Smooth muscle cell of the brain vasculature (primary cell): ENCODE results near the gene SLC39A7.
"Not testable (repeated sequence)": the region's sequence is repeated elsewhere in the genome, so short reads cannot be mapped to it uniquely, and the experiment has no call there.

Source experiments
- DNase-seq: peaks from one replicate; pipeline ENCODE4 v3.0.0-alpha.2; 2012; ENCODE audit warnings: low read depth, low spot score

Gene SLC39A7

DNA sequence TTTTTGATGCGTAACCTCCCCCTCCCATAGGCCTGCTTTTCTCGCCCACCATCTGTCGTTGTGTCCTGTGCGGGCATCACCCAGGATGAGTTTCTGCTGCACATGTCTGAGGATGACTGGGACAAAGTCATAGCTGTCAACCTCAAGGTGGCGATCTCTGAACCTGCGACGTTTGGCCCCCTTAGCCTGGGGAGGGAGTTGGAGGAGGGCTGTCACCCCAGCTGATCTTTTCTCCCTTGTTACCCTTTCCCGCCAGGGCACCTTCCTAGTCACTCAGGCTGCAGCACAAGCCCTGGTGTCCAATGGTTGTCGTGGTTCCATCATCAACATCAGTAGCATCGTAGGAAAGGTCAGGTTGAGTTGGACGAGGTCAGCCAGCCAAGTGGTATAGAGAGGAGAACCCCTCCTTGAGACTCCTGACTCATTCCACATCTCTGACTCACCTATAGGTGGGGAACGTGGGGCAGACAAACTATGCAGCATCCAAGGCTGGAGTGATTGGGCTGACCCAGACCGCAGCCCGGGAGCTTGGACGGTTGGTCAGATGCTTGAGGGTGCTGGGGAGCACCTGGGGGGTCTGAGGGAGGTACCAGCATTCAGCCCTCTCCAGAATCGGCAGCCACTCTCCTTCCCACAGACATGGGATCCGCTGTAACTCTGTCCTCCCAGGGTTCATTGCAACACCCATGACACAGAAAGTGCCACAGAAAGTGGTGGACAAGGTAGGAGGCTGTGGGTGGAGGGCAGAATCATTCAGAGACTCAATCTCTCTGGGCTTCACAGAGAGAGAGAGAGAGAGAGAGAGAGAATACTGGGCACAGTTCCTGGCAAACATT is 4.7 kb downstream of the SLC39A7 start:
- no peak for DNase-seq

DNA sequence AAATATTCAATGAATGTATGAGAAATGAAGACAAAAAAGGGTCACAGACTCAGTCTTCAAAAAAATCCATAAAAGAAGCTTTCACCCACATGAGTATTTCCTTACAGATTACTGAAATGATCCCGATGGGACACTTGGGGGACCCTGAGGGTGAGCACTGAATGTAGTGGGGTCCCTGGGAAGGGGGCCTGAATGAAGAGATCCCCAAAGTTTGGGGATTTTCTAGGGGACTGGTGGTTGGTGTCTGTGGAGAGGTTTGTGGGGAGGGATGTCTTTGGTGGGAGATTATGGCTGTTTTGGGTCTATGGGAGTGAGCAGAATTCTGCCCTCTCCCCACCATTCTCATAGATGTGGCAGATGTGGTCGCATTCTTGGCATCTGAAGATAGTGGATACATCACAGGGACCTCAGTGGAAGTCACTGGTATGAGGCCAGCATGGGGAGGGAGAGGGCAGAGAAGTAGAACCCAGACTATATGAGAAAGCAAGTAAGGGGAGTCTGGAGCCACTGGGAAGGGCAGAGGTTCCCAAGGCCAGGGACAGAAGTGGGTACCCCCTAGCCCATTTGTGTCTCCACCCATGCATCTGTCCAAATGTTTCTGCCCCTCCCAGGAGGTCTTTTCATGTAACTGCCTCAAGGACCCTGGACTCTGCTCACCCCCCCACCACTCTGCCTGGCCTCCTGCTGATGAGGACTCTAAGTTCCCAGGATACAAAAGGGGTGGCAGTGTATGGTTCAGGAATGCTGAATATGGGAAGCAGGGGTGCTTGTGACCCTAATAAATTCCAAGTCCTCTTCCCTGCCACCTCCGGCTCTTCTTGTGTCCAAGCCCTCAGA is 5.6 kb downstream of the SLC39A7 start:
- no peak for DNase-seq

- DNase-seq: no peak
Measured at GRCh38 chr6:33206864-33207551, 6.3 kb downstream of the SLC39A7 start.

GRCh38 chr6:33207552-33208090 is 7.0 kb downstream of the SLC39A7 start:
- no peak for DNase-seq

DNA sequence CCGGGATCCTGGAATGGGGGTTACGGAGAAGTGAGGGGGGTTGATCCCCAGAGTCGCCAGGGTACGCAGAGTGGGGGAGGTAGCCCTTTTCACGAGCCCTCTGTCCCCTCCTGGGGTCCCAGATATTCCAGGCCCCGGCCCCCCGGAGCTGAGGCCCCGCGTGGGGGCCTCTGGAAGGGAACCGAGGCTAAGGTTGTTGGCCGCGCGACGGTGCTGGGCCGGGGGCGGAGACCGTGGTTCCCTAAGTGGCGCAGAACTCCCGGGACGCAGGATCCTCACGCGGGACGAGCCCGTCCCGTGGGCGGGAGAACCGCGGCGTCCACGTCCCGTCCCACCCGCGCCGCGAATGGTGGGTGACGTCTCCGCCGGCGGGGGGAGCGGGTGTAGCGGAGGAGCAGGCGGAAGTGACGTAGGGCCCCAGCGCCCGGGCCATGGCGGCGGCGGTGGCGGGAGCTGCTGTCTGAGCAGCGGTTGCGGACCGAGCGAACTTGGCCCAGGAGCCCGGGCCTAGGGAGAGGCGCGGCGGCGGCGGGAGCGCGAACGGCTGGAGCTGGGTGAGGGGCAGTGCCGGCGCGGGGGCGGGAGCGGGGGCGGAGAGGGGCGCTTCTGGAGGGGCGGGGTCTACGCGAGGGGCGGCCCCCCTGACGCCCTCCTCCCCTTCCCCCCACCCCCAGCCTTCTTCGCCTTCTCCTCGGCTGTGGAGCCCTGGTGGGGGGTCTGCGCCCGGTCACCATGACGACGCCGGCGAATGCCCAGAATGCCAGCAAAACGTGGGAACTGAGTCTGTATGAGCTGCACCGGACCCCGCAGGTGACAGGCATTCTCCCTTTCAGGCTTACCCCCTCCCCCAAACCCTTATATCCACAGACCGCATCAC is 7.7 kb downstream of the SLC39A7 start, which contains the start of gene RING1:
RING1 (plus strand) TSS at position 410 of the 877 bp plus-strand sequence; CDS start at position 733, 323 bp downstream.
- no peak for DNase-seq

- DNase-seq: no peak
Measured at GRCh38 chr6:33209856-33210255, 9.2 kb downstream of the SLC39A7 start.

DNA sequence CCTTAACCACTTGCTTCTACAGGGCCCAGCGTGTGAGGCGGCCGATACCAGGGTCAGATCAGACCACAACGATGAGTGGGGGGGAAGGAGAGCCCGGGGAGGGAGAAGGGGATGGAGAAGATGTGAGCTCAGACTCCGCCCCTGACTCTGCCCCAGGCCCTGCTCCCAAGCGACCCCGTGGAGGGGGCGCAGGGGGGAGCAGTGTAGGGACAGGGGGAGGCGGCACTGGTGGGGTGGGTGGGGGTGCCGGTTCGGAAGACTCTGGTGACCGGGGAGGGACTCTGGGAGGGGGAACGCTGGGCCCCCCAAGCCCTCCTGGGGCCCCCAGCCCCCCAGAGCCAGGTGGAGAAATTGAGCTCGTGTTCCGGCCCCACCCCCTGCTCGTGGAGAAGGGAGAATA is 10.5 kb downstream of the SLC39A7 start:
- DNase-seq: no peak

DNA sequence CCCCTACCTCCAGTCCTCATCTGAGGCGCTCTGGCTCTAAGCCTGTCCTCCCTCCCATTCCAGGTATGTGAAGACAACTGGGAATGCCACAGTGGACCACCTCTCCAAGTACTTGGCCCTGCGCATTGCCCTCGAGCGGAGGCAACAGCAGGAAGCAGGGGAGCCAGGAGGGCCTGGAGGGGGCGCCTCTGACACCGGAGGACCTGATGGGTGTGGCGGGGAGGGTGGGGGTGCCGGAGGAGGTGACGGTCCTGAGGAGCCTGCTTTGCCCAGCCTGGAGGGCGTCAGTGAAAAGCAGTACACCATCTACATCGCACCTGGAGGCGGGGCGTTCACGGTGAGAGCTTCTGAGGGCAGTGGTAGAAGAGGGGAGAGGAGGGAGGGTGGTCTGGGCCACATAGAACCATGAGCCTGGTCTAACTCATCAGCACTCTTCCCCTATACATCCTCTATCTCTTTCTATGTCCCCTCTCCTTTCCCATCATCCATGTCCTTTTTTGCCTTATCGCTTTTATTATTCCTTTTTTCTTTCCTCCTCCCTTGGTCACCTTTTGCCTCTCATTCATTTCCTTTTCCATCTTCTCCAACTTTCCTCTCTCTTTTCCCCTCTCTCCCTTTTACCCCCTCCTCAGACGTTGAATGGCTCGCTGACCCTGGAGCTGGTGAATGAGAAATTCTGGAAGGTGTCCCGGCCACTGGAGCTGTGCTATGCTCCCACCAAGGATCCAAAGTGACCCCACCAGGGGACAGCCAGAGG is 11.2 kb downstream of the SLC39A7 start:
- no peak for DNase-seq

DNA sequence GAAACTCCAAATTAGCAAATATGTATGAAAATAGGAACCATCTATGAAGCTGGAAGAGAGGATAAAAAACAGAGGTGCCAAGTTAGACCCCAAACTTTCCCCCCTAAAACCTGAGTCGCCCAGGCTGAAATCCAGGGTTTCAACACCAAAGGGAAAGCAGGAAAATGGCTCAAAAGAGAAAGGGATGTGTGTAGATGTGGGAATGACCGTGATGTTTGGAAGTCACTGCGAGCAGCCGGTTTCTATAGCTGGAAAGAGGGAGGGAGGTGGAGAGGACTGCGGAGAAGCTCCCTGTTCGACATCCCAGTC is 12.1 kb downstream of the SLC39A7 start:
- no peak for DNase-seq

DNA sequence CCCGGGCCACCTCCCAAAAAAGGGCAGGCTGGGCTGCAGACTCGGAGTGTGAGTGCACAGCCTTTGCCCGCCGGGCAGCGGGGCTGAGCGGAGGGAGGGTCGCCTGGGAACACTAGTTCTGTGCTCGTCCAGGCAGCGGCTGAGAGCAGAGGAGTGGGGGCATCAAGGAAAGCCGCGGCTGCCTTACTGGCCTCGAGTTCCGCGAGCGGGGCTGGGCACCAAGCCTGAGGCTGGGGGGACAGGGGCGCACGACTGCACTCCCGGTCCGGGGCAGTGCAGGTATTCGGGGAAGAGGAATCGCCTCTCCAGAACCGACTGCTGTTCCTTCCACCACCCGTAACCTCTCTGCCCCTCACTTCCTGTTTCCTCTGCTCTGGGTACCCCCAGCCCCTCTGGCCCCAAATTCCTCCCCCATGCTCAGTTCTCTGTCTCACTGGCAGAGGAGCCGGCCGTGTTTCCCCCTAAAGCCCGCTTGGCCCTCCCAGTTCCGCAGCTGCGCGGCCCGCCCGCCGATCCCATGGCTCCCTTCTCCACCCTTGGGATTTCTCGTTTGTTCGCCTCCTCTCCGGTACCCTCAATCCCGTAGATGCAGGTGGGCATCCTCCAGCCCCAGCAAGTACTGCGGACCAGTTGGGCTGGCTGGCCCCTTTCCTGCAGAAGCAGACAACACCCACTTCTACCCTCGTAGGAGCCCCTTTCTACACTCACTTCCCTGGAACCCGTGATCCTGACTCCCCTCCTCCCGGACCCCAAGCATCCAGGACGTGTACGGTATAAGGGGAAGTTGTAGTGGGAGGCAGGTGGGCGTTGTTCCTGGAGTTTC is 12.7 kb downstream of the SLC39A7 start:
- DNase-seq: no peak

GRCh38 chr6:33213989-33214335 is 13.3 kb downstream of the SLC39A7 start:
- no peak for DNase-seq

DNA sequence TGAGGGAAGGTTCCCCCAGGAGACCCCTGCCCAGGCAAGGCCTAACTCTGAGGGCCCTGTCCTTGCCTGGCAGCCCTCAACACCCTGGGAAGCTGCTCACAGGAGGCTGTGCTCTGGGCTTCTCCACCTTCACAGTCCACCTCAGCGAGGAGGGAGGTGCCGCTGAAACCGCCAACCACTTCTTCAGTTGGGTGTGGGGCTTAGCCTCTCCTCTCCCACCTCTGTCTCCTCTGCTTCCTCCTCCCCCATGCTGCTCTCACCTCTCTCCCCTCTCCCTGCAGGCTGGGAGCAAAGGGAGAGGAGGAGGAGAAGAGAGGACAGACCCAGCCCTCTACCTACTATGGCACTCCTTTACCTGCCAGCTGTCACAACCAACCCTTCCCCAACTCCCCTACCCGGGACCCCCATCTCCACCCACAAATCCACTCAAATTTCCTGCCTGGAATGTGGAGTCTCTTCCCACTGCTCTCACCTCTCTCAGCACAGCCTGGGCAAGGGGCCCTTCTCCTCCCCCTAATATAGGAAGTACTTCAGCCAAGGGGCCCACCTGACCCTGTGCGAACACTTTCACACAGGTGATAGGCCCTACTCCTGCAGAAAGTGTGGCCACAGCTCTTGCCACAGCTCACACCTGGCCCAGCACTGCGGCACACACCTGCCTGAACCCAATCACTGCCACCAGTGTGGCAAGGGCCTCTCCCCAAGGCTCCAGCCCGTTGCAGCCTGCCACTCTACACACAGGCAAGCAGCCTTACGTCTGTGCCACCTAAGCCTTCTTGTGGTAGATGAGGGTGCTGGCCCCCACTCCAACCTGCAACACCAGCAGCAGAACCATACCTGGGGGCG is 14.8 kb downstream of the SLC39A7 start:
- no peak for DNase-seq

- DNase-seq: no peak
Measured at GRCh38 chr6:33216117-33216649, 15.5 kb downstream of the SLC39A7 start.

DNA sequence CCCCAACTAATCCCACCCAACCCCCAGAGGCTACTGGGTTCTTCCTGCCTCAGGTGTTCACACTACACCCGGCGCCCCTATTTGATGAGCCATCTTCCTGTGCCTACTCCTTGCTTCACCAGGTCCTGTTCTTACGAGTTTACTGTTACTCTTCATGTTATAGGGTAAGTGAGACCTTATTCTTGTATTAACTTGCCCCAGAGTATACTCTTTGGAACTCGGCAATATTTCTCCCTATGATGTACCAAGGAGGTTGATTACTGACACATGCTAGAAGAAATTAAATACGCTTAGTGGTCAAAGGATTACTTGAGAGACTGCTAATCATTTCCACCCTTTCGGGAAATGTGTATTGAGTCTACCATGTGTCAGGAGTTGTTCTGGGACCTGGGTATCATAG is 16.6 kb downstream of the SLC39A7 start:
- DNase-seq: no peak

DNA sequence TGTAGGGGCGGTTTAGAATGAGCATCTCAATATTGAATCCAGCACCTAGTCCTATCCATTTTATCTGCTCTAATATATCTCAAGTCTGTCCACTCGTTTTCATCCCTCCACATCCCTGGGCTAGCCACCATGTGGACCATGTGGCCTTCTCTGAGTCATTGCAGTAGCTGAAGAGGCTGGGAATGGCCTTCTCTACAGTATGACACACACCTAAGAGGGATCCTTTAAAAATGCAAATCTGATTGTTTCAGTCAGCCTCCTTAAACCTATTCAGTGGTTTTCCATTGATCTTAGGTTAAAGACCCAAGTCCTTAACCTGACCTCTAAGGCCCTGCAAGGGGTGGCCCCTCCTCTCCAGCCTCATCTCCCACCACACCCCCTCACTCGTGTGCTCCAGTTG is 17.0 kb downstream of the SLC39A7 start:
- no peak for DNase-seq

- not testable (repeated sequence) for DNase-seq
Measured at GRCh38 chr6:33226503-33227120, 25.9 kb downstream of the SLC39A7 start.

GRCh38 chr6:33235221-33235634 is 34.6 kb downstream of the SLC39A7 start:
- no peak for DNase-seq

- DNase-seq: no peak
Measured at GRCh38 chr6:33236328-33236727, 35.7 kb downstream of the SLC39A7 start.
